GM19372 (cell line): ENCODE measurements around the gene RAN.
A peak's percentile ranks its signal among the peaks of the same experiment; 100 is the strongest.
"Not testable (repeated sequence)": the region's sequence is repeated elsewhere in the genome, so short reads cannot be mapped to it uniquely, and the experiment has no call there.

Source experiments
- ATAC-seq: cut with Tn5 transposase; IDR thresholded peaks from one replicate; pipeline ENCODE4 v1.9.1; 2021; ENCODE audit warnings: mild to moderate bottlenecking, low read depth, moderate library complexity; ENCODE audit not compliant: unreplicated experiment

Gene RAN

GRCh38 chr12:130848785-130849305 lies 23.0 kb upstream of the RAN start:
- ATAC-seq, result not testable (repeated sequence)

- ATAC-seq, result no peak
Measured at GRCh38 chr12:130849561-130850417, 22.1 kb upstream of the RAN start.

GRCh38 chr12:130850418-130851021 lies 21.3 kb upstream of the RAN start:
- ATAC-seq, result no peak

- no peak for ATAC-seq
Measured at GRCh38 chr12:130856088-130856487, 15.8 kb upstream of the RAN start.

GRCh38 chr12:130858084-130858483 lies 13.8 kb upstream of the RAN start:
- no peak for ATAC-seq

- no peak for ATAC-seq
Measured at GRCh38 chr12:130859161-130859560, 12.7 kb upstream of the RAN start.

- no peak for ATAC-seq
Measured at GRCh38 chr12:130860311-130860710, 11.6 kb upstream of the RAN start.

- no peak for ATAC-seq
Measured at GRCh38 chr12:130862161-130862560, 9.7 kb upstream of the RAN start.

- ATAC-seq, result not testable (repeated sequence)
Measured at GRCh38 chr12:130862771-130863170, 9.1 kb upstream of the RAN start.

GRCh38 chr12:130863298-130863697 lies 8.6 kb upstream of the RAN start:
- no peak for ATAC-seq

- ATAC-seq, result no peak
Measured at GRCh38 chr12:130868412-130868811, 3.5 kb upstream of the RAN start.

- peak; percentile 52 for ATAC-seq
Measured at GRCh38 chr12:130870442-130871285, 1.2 kb upstream of the RAN start.

GRCh38 chr12:130872179-130873096 lies 572 bp downstream of the RAN start:
- peak; percentile 25 for ATAC-seq

- ATAC-seq, result no peak
Measured at GRCh38 chr12:130873106-130873795, 1.4 kb downstream of the RAN start.

GRCh38 chr12:130873825-130874224 lies 2.0 kb downstream of the RAN start:
- ATAC-seq, result no peak

- no peak for ATAC-seq
Measured at GRCh38 chr12:130874696-130875095, 2.8 kb downstream of the RAN start.

GRCh38 chr12:130875193-130875592 lies 3.3 kb downstream of the RAN start:
- no peak for ATAC-seq

GRCh38 chr12:130875708-130876107 lies 3.8 kb downstream of the RAN start:
- not testable (repeated sequence) for ATAC-seq

GRCh38 chr12:130876297-130876696 lies 4.4 kb downstream of the RAN start:
- no peak for ATAC-seq
